ENCODE results near the gene TUBA1C. TPM values are rescaled to one million over a fixed set of nuclear protein-coding genes. Genes with fewer than 3 reads are reported as not detected.
A peak's percentile ranks its signal among the peaks of the same experiment; 100 is the strongest.

Gene TUBA1C
- total and polyA plus RNA-seq, 8 donors: 63.7 to 403 (median 155) TPM

DNA sequence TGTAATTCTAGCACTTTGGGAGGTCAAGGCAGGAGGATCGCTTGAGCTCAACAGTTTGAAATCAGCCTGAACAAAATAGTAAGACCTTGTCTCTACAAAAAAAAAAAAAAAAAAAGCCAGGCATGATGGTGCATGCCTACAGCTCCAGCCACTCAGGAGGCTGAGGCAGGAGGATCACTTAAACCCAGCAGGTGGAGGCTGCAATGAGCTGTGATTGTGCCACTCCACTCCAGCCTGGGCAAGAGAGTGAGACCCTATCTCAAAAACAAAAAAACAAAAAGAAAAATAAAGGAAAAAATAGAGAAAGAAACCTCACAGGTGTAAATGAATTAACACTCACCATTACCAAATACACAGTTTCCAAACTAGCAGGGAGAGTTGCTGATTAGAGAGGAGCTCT, 41.8 kb upstream of the TUBA1C start:
- Histone ChIP-seq H3K4me3 (no peak overlapping the region), H3K36me3 (no peaks in the 10 kb centered on the region), H3K9me3 (no peaks in the 10 kb centered on the region), H3K27me3 (no peaks in the 10 kb centered on the region), H3K27ac (peak overlapping the region; percentile 36 to 80 (median 70)), H3K4me1 (peaks cover 0 to 33% (median 4%) of the 10 kb centered on the region in 4 donors)
- DNase-seq: no peak
- intact Hi-C loops (cut with DNase I; ENCODE audit: low total_unique reads): no loop called here
- TF ChIP-seq POLR2A (IDR thresholded peaks at IDR 0.05) (no peak), EP300 (IDR thresholded peaks at IDR 0.05) (no peak), POLR2AphosphoS5 (IDR thresholded peaks at IDR 0.05) (no peak), CTCF (IDR thresholded peaks at IDR 0.05) (no peak)
- WGBS, 5 donors: 73 to 95% (median 89%) methylated on average over 1 of the region's 1 CpG

- intact Hi-C loops (cut with DNase I; ENCODE audit: low total_unique reads): no loop called here
- no peak for DNase-seq
Observed at GRCh38 chr12:49223590-49224369, 41.1 kb upstream of the TUBA1C start.

DNA sequence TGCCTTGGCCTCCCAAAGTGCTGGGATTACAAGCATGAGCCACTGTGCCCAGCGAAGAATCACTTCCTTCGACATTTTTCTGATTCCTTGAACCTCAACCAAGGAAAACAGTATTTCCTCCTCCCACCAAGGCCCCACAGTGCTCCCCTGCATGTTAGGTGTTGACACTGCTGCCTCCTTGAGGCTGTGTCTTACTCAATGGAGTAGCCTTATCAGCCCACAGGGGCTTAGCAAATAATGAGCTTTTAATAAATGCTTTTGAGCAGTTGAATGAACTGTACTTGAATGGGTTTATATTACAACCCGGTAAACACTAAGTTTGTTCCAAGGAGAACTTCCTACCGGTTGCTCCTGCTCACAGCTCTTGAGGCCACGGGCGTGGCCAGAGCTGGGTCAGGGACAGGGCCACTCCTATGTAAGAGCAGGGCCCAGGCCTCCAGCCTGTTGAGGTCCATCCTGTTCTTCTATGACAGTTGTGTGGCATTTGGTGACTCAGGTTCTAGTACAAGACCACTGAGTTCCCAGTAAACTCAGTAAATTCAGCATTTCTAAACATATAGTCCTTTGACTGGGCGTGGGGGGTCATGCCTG, 39.2 kb upstream of the TUBA1C start:
- H3K27ac ChIP-seq: no peak overlapping the region
- H3K36me3 ChIP-seq: no peaks in the 10 kb centered on the region
- DNase-seq: peak in 1 of 2 donors; percentile 38
- no peaks in the 10 kb centered on the region for H3K27me3 ChIP-seq
- peaks cover 0 to 33% (median 4%) of the 10 kb centered on the region in 4 donors for H3K4me1 ChIP-seq
- TF ChIP-seq EP300 (IDR thresholded peaks at IDR 0.05): no peak
- TF ChIP-seq POLR2A (IDR thresholded peaks at IDR 0.05): no peak
- TF ChIP-seq POLR2AphosphoS5 (IDR thresholded peaks at IDR 0.05): no peak
- no peak for TF ChIP-seq CTCF (IDR thresholded peaks at IDR 0.05)
- H3K9me3 ChIP-seq: no peaks in the 10 kb centered on the region
- H3K4me3 ChIP-seq: no peak overlapping the region
- 33 to 63% (median 55%) methylated on average over 7 of the region's 7 CpGs for WGBS, 5 donors
- intact Hi-C loops (cut with DNase I; ENCODE audit: low total_unique reads): no loop called here

More at GRCh38 chr12:49223590-49224369, 41.1 kb upstream of the TUBA1C start:
- peak overlapping the region in 1 of 5 donors; percentile 80 for H3K27ac ChIP-seq
- WGBS, 5 donors: 85 to 91% (median 88%) methylated on average over 3 of the region's 3 CpGs
- H3K4me1 ChIP-seq: peaks cover 0 to 33% (median 4%) of the 10 kb centered on the region in 4 donors
- H3K36me3 ChIP-seq: no peaks in the 10 kb centered on the region
- TF ChIP-seq EP300 (IDR thresholded peaks at IDR 0.05) (no peak), POLR2AphosphoS5 (IDR thresholded peaks at IDR 0.05) (no peak), CTCF (IDR thresholded peaks at IDR 0.05) (no peak), POLR2A (IDR thresholded peaks at IDR 0.05) (no peak)
- no peaks in the 10 kb centered on the region for H3K27me3 ChIP-seq
- no peaks in the 10 kb centered on the region for H3K9me3 ChIP-seq
- H3K4me3 ChIP-seq: no peak overlapping the region

DNA sequence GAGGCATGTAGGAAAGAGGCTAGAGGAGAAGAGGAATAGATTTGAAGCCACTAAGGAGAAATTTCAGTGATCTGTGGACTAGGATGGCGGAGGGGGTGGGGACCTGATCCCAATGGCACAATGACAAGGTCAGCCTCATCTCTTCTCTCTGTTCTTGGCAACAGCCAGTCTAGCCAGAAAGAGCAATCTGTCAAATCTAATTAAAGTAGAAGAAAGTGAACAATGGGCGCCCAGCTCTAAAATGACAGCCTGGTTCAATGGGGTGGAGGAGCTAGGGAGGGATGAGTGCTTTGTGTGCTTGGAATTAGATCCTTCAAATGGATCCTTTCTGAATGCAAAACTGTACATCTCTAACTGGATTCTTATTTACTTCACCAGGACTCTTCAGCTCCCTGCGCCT, 37.2 kb upstream of the TUBA1C start:
- H3K9me3 ChIP-seq: no peaks in the 10 kb centered on the region
- intact Hi-C loops (cut with DNase I; ENCODE audit: low total_unique reads): no loop called here
- H3K27ac ChIP-seq: no peak overlapping the region
- DNase-seq: no peak
- peaks cover 0 to 36% (median 9%) of the 10 kb centered on the region in 4 donors for H3K4me1 ChIP-seq
- TF ChIP-seq CTCF (IDR thresholded peaks at IDR 0.05) (no peak), EP300 (IDR thresholded peaks at IDR 0.05) (no peak), POLR2A (IDR thresholded peaks at IDR 0.05) (no peak), POLR2AphosphoS5 (IDR thresholded peaks at IDR 0.05) (no peak)
- no peaks in the 10 kb centered on the region for H3K36me3 ChIP-seq
- H3K4me3 ChIP-seq: no peak overlapping the region
- H3K27me3 ChIP-seq: no peaks in the 10 kb centered on the region
- 90 to 98% (median 96%) methylated on average over 3 of the region's 3 CpGs for WGBS, 5 donors
